ENCODE data around the gene TLL1.

TLL1 gene

DNA sequence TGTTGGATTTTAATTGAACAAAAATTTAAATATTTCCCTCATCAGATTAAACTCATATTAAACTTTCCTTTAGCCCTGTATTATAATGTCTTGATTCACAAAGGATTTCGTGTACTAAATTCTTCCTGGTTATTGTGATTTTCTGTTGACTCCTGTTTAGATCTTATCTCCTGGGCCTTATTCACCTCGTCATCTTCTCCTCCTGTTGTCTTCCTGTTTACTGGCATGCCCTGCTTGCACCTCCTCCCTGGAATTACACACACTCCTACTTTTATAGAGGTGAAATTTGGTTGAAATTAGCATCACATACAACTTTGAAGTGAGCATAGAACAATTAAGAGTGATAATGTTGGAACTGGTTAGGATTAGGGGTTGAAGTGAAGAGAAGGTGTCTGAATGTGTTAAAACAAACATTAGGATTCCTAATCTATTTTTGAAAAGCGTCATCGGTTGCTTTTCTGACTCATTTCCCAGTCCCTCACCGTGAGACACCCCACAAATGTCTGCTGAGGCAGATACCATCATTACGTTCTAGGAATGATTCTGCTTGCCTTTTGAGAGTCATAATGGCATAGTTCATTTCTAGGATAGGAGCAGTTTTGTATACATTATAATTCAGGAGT lies 32.5 kb downstream of the TLL1 start:
- no peak for DNase-seq

DNA sequence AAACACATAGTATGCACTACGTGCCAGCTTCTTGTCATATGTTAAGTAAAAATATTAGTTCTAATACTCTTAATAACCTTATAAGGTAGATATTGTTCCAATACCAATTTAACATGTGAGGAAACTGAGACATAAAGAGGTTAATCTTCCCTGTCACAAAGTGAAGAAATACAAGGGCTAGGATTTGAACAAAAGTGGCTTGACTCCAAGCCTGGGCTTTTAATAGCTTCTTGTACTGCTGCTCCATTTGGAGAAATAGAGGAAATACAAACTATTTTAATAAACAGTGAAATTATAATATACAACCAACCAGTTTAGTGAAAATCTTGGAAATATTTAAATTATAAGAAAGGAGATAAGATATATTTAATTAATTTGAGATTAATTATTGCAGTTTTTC lies 33.2 kb downstream of the TLL1 start:
- DNase-seq: no peak

- no peak for DNase-seq
These were observed 36.9 kb downstream of the TLL1 start for GRCh38 chr4:165909947-165910346.

- no peak for DNase-seq
These were observed 42.2 kb downstream of the TLL1 start for GRCh38 chr4:165915215-165915614.

DNA sequence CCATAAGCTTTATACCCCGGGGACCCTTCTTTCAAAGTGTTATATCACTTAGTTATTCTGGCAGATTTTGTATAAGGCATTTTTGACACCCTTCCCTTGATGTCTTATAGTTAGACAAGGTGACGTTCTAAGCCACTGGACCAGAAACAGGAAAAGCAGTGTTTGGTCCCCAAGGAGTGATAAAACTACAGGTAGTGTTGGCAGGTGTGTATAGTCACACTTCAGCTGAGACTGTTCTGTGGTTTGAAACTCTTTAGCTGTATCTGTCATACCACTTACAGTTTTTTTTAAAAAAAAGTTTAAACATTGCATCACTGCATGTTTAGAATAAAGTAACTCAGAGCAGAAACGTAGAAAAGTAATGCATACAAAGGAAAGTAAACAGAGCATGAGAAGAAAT lies 48.5 kb downstream of the TLL1 start:
- DNase-seq: no peak

GRCh38 chr4:165922747-165923146 lies 49.7 kb downstream of the TLL1 start:
- DNase-seq: no peak

DNA sequence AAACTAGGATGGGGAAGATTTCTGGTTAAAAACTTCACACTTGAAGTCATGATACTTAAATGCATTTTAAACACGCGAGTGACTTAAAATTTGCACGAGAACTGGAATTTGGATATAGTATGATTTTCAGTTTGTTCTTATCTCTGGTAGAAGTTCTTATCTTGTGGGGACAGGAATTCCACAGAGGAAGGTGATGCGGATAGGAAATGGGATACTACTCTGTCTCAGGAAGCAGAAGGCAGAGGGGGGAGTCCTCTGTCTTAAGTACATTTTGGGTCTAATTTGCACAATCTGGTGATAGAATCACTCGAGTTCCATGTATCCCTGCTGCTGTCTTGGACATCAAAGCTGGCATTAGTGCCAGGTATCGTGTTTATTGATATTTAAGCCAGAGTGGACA lies 53.3 kb downstream of the TLL1 start:
- no peak for DNase-seq

- DNase-seq: no peak
These were observed 54.3 kb downstream of the TLL1 start for GRCh38 chr4:165927366-165927765.

- DNase-seq: no peak
These were observed 54.8 kb downstream of the TLL1 start for GRCh38 chr4:165927815-165928214.

DNA sequence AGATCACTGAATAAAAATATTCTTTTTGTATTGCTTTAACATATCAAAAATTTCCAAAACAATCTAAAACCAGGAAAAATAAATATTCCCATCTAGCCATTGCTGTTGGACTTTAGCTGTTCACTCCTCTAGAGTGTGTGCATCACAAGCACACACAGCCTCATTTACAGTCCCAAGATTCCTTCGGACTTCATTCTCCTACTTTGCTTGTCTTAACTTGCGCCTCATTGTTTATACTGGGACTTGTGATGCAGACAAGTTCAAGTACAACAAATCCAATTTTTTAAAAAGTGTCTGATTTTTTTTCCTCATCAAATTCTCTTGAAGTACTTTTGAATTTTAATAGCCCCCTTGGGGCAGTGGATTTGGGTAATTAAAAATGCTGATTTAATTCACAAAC lies 55.6 kb downstream of the TLL1 start:
- DNase-seq: no peak

- no peak for DNase-seq
These were observed 56.6 kb downstream of the TLL1 start for GRCh38 chr4:165929662-165930061.

DNA sequence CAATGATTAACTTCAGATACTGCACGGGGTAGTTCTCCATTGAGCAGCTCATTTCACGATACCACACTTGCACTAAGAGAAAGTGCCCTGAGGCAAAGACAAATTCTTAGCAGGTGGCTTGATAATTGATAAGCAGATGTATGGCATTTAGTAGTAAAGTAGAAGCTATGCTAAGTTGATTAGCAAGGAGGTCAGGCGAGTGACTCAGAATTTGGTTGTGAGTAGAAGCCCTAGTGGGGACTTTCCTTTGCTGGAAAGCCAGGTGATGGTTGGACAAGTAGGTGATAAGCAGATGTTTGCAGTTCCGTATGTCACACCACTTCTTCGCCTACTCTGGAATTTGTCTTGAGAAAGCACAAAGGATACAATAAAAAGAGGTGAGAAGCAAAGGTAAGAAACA lies 58.7 kb downstream of the TLL1 start:
- DNase-seq: no peak

GRCh38 chr4:165944900-165945299 lies 71.9 kb downstream of the TLL1 start:
- no peak for DNase-seq

- DNase-seq: no peak
These were observed 73.0 kb downstream of the TLL1 start for GRCh38 chr4:165945991-165946390.

DNA sequence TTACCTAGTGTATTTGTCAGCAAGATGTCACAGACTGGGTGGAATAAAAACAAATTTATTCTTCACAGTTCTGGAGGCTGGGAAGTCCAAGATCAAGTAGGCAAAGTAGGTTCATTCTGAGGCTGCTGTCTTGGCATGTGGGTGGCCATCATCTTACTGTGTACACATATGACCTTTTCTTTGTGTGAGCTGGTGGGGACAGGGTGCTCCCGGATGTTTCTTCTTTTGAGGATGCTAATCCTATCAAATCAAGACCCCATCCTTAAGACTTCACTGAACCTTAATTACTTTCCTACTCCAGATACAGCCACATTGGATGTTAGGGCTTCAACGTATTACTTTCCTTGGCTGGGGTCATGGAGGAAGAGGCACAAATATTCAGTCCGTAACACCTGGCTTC lies 74.0 kb downstream of the TLL1 start:
- DNase-seq: no peak

GRCh38 chr4:165953181-165953580 lies 80.1 kb downstream of the TLL1 start:
- DNase-seq: no peak

- DNase-seq: no peak
These were observed 90.6 kb downstream of the TLL1 start for GRCh38 chr4:165963621-165964020.

DNA sequence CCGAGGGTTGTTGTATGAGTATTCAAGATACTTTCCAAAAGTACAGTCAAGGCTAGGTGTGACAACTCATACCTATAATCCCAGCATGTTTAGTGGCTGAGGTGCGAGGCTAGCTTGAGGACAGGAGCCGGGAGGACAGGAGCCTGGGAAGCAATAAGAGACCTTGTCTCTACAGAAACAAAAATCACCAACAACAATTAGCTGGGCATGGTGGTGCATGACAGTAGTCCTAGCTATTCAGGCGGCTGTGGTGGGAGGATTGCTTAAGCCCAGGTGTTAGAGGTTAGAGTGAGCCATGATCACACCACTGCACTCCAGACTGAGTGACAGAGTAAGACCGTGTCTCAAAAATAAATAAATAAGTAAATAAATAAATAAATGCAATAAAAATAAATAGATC lies 91.6 kb downstream of the TLL1 start:
- no peak for DNase-seq

DNA sequence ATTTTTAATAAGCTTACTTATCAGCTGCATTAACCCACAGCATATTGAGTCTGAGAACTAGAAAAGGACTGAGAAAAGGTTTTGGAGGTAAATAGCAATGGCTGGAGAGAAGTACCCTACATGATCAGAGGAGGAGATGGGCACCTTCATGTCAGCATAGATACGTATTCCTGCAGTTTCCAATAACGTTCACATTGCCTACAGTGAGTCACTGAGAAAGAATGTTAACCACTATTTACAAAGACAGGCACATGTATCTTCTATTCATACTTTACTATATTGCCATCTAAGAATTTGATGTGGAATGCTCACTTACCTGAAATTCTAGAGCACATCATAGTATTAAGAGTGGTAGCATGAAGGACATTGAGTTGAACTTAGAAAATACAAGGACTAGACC lies 92.5 kb downstream of the TLL1 start:
- DNase-seq: no peak

- no peak for DNase-seq
These were observed 93.8 kb downstream of the TLL1 start for GRCh38 chr4:165966833-165967232.

DNA sequence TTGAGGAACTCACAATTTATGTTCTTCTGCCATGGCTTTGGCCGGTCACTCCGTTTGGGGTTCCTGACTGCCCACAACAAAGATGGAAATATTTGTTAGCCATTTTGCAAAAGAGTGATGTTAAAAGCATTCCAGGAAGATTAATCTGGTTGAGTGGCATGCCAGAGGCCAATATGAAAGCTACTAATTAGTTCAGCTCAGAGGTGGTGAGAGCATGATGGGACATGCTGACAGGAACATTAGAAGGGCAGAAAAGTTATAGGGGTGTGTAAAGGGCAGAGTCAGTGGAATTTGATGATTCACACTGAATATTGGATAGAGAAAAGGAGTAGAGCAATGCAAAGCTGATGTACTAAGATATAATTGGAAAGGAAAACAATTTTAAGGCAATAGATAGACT lies 94.4 kb downstream of the TLL1 start:
- DNase-seq: no peak

- DNase-seq: no peak
These were observed 97.8 kb downstream of the TLL1 start for GRCh38 chr4:165970703-165971420.

DNA sequence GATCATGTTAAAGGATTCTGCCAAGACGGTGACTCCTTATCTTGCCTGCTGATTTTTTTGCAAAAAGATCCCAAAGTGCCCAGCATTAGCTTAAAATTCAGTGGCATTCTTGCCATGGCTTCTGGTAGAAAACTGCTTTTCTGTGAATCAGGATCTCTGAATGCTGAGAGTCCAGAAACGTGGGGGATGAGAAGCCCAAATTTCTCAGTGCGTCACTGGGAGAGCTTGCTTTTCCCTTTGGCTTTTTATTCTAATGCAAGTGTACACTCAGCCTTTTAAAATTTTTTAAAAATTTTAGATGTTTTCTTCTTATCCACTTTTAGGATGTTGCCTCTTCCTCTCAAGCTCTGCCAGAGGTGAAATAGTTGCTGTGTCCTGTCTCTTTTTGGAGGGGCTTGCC lies 98.4 kb downstream of the TLL1 start:
- no peak for DNase-seq

GRCh38 chr4:165971933-165972332 lies 98.9 kb downstream of the TLL1 start:
- no peak for DNase-seq

DNA sequence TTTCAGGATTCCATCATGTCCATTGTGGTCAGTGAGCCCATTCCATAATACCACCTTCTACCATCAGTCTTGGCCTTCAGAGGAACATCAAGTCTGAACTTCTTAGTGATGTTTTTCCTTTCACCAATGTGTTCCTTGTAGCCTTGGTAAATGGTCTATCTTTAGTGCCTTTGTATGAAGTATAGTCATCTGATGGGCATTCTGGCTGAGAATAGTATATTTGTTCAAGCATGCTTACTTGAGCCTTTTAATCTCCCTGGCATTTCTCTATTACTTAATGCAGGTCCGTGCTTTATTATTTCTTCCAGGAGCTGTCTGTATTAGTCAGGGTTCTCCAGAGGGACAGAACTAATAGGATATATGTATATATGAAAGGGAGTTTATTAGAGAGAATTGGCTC lies 99.7 kb downstream of the TLL1 start:
- DNase-seq: no peak
